K562 (cell line): ENCODE measurements around the gene STT3B. TPM values are rescaled to one million over a fixed set of nuclear protein-coding genes. Genes with fewer than 3 reads are reported as not detected.

Experiments used
- ATAC-seq: fragments of 200-7000 bp; cut with Tn5 transposase; 3 replicates; pipeline ENCODE4 v1.9.1; 2020; ENCODE audit warnings: moderate library complexity
- BruUV-seq: library from RNA; stranded (reverse); fragments of 400-500 nt; replicated peaks from 2 replicates; lab custom pipeline; 2021; lab: Mats Ljungman, UMichigan
- CTCF ChIA-PET: fragments of 300-600 bp; formaldehyde crosslinking; extraction: SDS; loops from one replicate; lab custom pipeline; 2021; ENCODE audit warnings: low intra/inter-chr PET ratio; lab: Yijun Ruan, JAX
- POLR2A ChIA-PET: fragments of 300-600, 350-650 bp; sonication (Branson Sonifier 250); formaldehyde crosslinking; extraction: SDS; loops from one replicate; lab custom pipeline; 2021; ENCODE audit warnings: antibody characterized with exemption, inconsistent platforms; lab: Yijun Ruan, JAX
- DNase-seq, 4 experiments: peaks; one replicate each; pipeline versions ENCODE4 v3.0.0 to v3.0.0-alpha.2; 2011 to 2018; ENCODE audit warnings: low spot score in 3 of 4, mixed read lengths in 3 of 4; ENCODE audit errors: extremely low read depth in 1 of 4
- FAIRE-seq: peaks from 2 replicates; lab custom pipeline; 2011; peaks lifted over from hg19 to GRCh38; lab: Jason Lieb, UNC
- H2AFZ ChIP-seq: 2 replicates; pipeline ENCODE4 v1.6.0; 2011; ENCODE audit warnings: low read depth, low read length, control low read depth, inconsistent platforms
- H3K27ac ChIP-seq: fragments of 200-600 bp; 3 replicates; pipeline ENCODE4 v1.8.0; 2011; ENCODE audit warnings: low read depth, mild to moderate bottlenecking, control low read depth, inconsistent platforms, low read length, moderate library complexity, mixed read lengths; ENCODE audit errors: extremely low read depth
- H3K27me3 ChIP-seq, 2 experiments: fragments of 300-600 bp in 1 of 2; 2 replicates in 1 of 2; 3 replicates in 1 of 2; pipeline versions ENCODE4 v1.6.0 to v1.8.0; 2011; ENCODE audit warnings: inconsistent platforms in 2 of 2, low read length in 2 of 2, mild to moderate bottlenecking in 1 of 2, mixed read lengths in 1 of 2, moderate library complexity in 1 of 2; ENCODE audit not compliant: control insufficient read depth in 2 of 2, insufficient read depth in 2 of 2
- H3K36me3 ChIP-seq: fragments of 300-600 bp; 3 replicates; pipeline ENCODE4 v1.8.0; 2011; ENCODE audit warnings: mild to moderate bottlenecking, low read length, inconsistent platforms; ENCODE audit not compliant: control insufficient read depth, insufficient read depth
- H3K4me1 ChIP-seq, 2 experiments: fragments of 200-600 bp in 1 of 2; replicated peaks in 1 of 2; 2 replicates in 1 of 2; 3 replicates in 1 of 2; pipeline versions ENCODE4 v1.5.1 to v1.8.0; 2011; ENCODE audit warnings: inconsistent platforms in 2 of 2, low read length in 2 of 2, mild to moderate bottlenecking in 1 of 2, mixed read lengths in 1 of 2, moderate library complexity in 1 of 2; ENCODE audit not compliant: control insufficient read depth in 2 of 2, insufficient read depth in 2 of 2
- H3K4me2 ChIP-seq: 2 replicates; pipeline ENCODE4 v1.6.1; 2011; ENCODE audit warnings: low read length, control low read depth, inconsistent platforms, mixed read lengths; ENCODE audit not compliant: insufficient read depth
- H3K4me3 ChIP-seq: fragments of 200-600 bp; sonication (generic), shearing (Covaris generic); 2 replicates; pipeline ENCODE4 v1.5.1; 2016; ENCODE audit warnings: control low read depth, inconsistent platforms
- H3K79me2 ChIP-seq: fragments of 200-600 bp; 3 replicates; pipeline ENCODE4 v1.8.0; 2011; ENCODE audit warnings: low read length, inconsistent platforms; ENCODE audit not compliant: control insufficient read depth, insufficient read depth
- H3K9ac ChIP-seq, 2 experiments: 2 replicates each; pipeline versions ENCODE4 v1.6.0 to v1.6.1; 2011; ENCODE audit warnings: low read depth in 2 of 2, low read length in 2 of 2, control low read depth in 1 of 2, inconsistent platforms in 1 of 2, mild to moderate bottlenecking in 1 of 2, mixed read lengths in 1 of 2; ENCODE audit not compliant: insufficient read depth in 1 of 2
- H3K9me1 ChIP-seq: one replicate; pipeline ENCODE4 v1.6.0; 2011; ENCODE audit warnings: inconsistent platforms, mild to moderate bottlenecking, low read length, moderate library complexity; ENCODE audit not compliant: control insufficient read depth, insufficient read depth
- H3K9me3 ChIP-seq: replicated peaks from 2 replicates; pipeline ENCODE4 v1.5.1; 2011; ENCODE audit warnings: low read depth, low read length, inconsistent platforms; ENCODE audit not compliant: control insufficient read depth, insufficient read depth
- H4K20me1 ChIP-seq: replicated peaks from 2 replicates; pipeline ENCODE4 v1.6.1; 2011; ENCODE audit warnings: low read length, inconsistent platforms, mixed read lengths; ENCODE audit not compliant: control insufficient read depth, insufficient read depth
- DLX4 ChIP-seq: fragments of 250-450 bp; sonication (Bioruptor Pico); IDR thresholded peaks from 2 replicates; pipeline ENCODE4 v1.6.1; 2021; ENCODE audit warnings: mild to moderate bottlenecking
- ETV5 ChIP-seq: sonication (generic); formaldehyde crosslinking; IDR thresholded peaks from 2 replicates; pipeline ENCODE4 v1.4.0; 2020; ENCODE audit warnings: low read depth, mild to moderate bottlenecking, missing genetic modification reagents
- KLF10 ChIP-seq: fragments of 250-450 bp; sonication (Bioruptor Pico); IDR thresholded peaks from 2 replicates; pipeline ENCODE4 v1.6.1; 2021; ENCODE audit warnings: matching md5 sums
- RNF2 ChIP-seq: sonication (generic); IDR thresholded peaks from 2 replicates; pipeline ENCODE4 v1.6.1; 2016
- ZBTB12 ChIP-seq: fragments of 250-450 bp; sonication (Bioruptor Pico); IDR thresholded peaks from 2 replicates; pipeline ENCODE4 v1.4.0; 2020
- ZNF311 ChIP-seq: fragments of 250-450 bp; sonication (Bioruptor Pico); IDR thresholded peaks from 2 replicates; pipeline ENCODE4 v1.4.0; 2020; ENCODE audit warnings: mild to moderate bottlenecking, moderate library complexity
- ZNF431 ChIP-seq: sonication (generic); formaldehyde crosslinking; IDR thresholded peaks from 2 replicates; pipeline ENCODE4 v1.8.0; 2022; ENCODE audit warnings: mild to moderate bottlenecking, missing genetic modification reagents
- ZNF644 ChIP-seq: fragments of 200-800 bp; sonication (Bioruptor generic); IDR thresholded peaks from 2 replicates; pipeline ENCODE4 v1.6.1; 2016; ENCODE audit warnings: low read depth, missing genetic modification characterization, missing compliant biosample characterization
- WGBS: fragments of 100-300 bp; shearing (Covaris generic); methylation state at CpG from one replicate; pipeline ENCODE4 v1.1.6; 2016; ENCODE audit warnings: low coverage, mixed read lengths; ENCODE audit not compliant: insufficient coverage; ENCODE audit errors: missing lambda C conversion rate; 5-methylcytosine and 5-hydroxymethylcytosine counted together
- in situ Hi-C: fragments of 300-500 bp; cut with MboI; formaldehyde crosslinking; loops from 4 replicates; pipeline ENCODE4 v1.15.0; 2018; ENCODE audit warnings: inconsistent platforms, mixed read lengths
- intact Hi-C: fragments of 100-400 bp; cut with micrococcal nuclease; formaldehyde crosslinking; loops from 2 replicates; pipeline ENCODE4 v1.14.2; 2022
- polyA plus RNA-seq, 8 experiments: library from polyadenylated mRNA; depleted of rRNA in 4 of 8; stranded (reverse) in 5 of 8; unstranded in 3 of 8; fragments of >200 nt; fragmentation: Nextera tagmentation in 2 of 8; fragmentation: Illumina TruSeq in 1 of 8; extraction: Ambion mirVana in 2 of 8; extraction: Trizol in 1 of 8; gene quantifications; 2 replicates each; pipeline versions ENCODE4 v1.2.1 to v1.2.3, GENCODE V29; 2011 to 2014; ENCODE audit warnings: inconsistent platforms in 1 of 8, missing spikeins in 1 of 8
- total RNA-seq, 7 experiments: library from RNA; depleted of rRNA in 6 of 7; stranded (reverse); fragments of >200 nt in 6 of 7; fragmentation: Illumina TruSeq in 2 of 7; extraction: Trizol in 2 of 7; gene quantifications; 2 replicates each; pipeline versions ENCODE4 v1.2.1 to v1.2.3, GENCODE V29; 2011 to 2021; ENCODE audit warnings: low replicate concordance in 1 of 7
- TF ChIP-seq, protein P1 (sequence below): fragments of 250-450 bp; sonication (Bioruptor Pico); IDR thresholded peaks from 2 replicates; pipeline ENCODE4 v1.8.0; 2021; ENCODE audit warnings: moderate library complexity, mild to moderate bottlenecking, inconsistent platforms

STT3B gene
- total and polyA plus RNA-seq, 9 of the 15 experiments (the other 6 are each of a cell fraction or from before 2014, with no cell fraction given), result 22.4 to 147 (median 100) TPM

- Histone ChIP-seq H3K9ac (no peak overlapping the region), H3K79me2 (no peaks in the 10 kb centered on the region), H3K4me3 (no peak overlapping the region), H3K9me3 (no peaks in the 10 kb centered on the region), H4K20me1 (no peaks in the 10 kb centered on the region), H3K36me3 (no peaks in the 10 kb centered on the region), H3K27ac (no peak overlapping the region), H3K27me3 (peaks cover 3 to 9% of the 10 kb centered on the region in 2 experiments; a peak in 4 of 5 replicates), H3K4me1 (no peaks in the 10 kb centered on the region), H3K4me2 (no peak overlapping the region), H2AFZ (no peak overlapping the region), H3K9me1 (no peaks in the 10 kb centered on the region)
- no TSS peak for BruUV-seq
- intact Hi-C loops, result no loop called here
- POLR2A ChIA-PET, result interaction anchor here (1.1 kb wide), 1 partner anchor 9 kb away, joined by 4 read pairs; no protein-coding TSS in a partner anchor
- in situ Hi-C loops, result no loop called here
- DNase-seq (no peak), ATAC-seq (no peak), FAIRE-seq (no peak)
- WGBS, result 0% methylated on average over 3 of the region's 5 CpGs
- TF ChIP-seq KLF10 (CRISPR knock-in tag) (no peak), ZNF431 (CRISPR knock-in tag) (no peak), RNF2 (no peak), ZNF311 (no peak), ZNF644 (tag) (no peak), DLX4 (CRISPR knock-in tag) (no peak), ETV5 (CRISPR knock-in tag) (no peak), ZBTB12 (CRISPR knock-in tag) (no peak)
- TF ChIP-seq, protein P1, sequence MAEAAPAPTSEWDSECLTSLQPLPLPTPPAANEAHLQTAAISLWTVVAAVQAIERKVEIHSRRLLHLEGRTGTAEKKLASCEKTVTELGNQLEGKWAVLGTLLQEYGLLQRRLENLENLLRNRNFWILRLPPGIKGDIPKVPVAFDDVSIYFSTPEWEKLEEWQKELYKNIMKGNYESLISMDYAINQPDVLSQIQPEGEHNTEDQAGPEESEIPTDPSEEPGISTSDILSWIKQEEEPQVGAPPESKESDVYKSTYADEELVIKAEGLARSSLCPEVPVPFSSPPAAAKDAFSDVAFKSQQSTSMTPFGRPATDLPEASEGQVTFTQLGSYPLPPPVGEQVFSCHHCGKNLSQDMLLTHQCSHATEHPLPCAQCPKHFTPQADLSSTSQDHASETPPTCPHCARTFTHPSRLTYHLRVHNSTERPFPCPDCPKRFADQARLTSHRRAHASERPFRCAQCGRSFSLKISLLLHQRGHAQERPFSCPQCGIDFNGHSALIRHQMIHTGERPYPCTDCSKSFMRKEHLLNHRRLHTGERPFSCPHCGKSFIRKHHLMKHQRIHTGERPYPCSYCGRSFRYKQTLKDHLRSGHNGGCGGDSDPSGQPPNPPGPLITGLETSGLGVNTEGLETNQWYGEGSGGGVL, result no peak
- CTCF ChIA-PET, result no interaction called here
Observed at GRCh38 chr3:31661993-31662670, 129.4 kb downstream of the STT3B start.
